Activated CD4-positive, alpha-beta T cell treated with anti-CD3 and anti-CD28 coated beads for 48 hours (primary cell): Measurements from ENCODE around the gene ATP6V1F.

Source experiments
- DNase-seq: peaks from one replicate; pipeline ENCODE4 v3.0.0-alpha.2; 2020

The ATP6V1F gene

DNA sequence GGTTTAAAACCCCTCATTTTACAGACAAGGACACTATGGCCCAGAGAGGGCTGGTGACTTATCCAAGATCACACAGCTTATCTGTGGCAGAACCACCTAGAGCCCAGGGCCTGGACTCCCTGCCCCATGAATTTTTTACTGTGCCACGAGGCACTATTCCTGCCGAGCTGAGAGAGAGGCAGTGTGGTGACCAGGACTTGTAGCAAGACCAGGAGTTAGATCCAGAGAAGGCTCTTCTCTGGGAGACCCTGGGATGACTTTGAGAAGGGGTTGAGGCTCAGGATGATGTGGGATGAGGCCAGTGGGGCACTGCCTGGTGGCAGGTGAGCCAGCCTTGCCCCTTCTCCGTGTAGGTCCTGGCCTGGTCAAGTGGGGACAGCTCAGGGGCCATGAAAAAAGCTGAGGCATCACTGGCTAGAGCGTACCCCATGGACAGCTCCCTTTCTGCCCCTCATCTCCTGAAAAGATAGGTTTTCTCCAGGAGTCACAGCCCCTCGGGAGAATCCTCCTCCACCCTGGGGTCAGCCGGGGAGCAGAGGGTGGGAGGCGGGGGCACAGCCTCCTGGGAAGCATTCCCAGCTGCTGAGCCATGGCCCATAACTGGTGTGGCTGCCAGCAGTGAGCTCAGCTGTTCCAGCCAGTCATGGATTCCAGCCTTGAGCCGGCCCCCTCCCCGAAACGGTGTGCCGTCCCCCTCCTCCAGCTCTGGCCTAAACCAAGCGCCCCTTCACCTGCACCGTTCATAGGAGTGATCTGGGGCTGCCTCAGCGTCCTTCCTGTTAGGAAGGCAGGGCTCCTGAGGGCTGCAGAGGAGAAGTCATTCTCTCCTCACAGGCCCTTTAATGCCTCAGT, 26.6 kb upstream of the ATP6V1F start:
- DNase-seq = no peak

- DNase-seq = no peak
Observed at GRCh38 chr7:128836729-128837348, 25.8 kb upstream of the ATP6V1F start.

DNA sequence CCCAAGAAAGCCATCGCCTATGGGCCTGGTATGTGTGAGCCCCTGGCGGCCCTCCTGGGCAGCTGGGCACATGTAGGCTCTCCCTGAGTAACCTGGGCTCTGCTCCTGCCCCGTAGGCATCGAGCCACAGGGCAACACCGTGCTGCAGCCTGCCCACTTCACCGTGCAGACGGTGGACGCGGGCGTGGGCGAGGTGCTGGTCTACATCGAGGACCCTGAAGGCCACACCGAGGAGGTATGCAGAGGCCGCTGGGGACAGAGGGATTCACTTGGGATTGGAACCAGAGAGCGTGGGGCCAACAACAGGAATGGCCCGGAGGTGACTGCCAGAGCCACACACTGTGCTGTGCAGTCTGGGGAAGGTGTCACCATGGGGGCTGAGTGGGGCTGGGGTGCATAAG, 25.1 kb upstream of the ATP6V1F start:
- no peak for DNase-seq

- DNase-seq = no peak
Observed at GRCh38 chr7:128838109-128838779, 24.4 kb upstream of the ATP6V1F start.

- DNase-seq = no peak
Observed at GRCh38 chr7:128838981-128839731, 23.5 kb upstream of the ATP6V1F start.

GRCh38 chr7:128839751-128840177, 22.9 kb upstream of the ATP6V1F start:
- DNase-seq = no peak

- DNase-seq = no peak
Observed at GRCh38 chr7:128840326-128841170, 22.1 kb upstream of the ATP6V1F start.

- no peak for DNase-seq
Observed at GRCh38 chr7:128841171-128841690, 21.4 kb upstream of the ATP6V1F start.

DNA sequence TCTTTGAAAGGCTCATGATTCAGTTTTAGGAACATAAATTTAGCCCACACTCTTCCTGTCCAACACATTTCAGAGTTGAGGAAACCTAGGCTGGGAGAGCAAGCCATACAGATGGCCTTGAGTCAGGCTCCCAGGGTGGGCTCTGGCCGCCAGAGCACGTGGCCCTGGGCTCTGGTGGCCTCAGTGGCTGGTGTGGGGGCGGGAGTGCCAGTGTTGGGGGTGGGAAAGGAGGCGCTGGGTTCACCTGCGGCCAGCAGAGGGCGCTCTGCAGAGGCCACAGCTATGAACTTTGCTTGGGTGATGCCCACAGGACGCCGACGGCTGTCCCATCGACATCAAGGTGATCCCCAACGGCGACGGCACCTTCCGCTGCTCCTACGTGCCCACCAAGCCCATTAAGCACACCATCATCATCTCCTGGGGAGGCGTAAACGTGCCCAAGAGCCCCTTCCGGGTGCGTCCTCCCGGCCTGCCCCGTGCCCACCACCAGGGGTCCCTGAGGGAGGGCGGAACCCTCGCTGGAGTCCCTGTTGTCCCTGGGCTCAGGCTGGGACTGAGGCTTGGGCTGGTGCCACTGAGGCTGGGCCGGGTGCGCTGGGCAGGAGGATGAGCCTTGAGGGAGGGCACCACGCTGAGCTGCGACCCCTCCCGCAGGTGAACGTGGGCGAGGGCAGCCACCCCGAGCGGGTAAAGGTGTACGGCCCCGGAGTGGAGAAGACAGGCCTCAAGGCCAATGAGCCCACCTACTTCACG, 20.6 kb upstream of the ATP6V1F start:
- DNase-seq = peak; percentile 76

DNA sequence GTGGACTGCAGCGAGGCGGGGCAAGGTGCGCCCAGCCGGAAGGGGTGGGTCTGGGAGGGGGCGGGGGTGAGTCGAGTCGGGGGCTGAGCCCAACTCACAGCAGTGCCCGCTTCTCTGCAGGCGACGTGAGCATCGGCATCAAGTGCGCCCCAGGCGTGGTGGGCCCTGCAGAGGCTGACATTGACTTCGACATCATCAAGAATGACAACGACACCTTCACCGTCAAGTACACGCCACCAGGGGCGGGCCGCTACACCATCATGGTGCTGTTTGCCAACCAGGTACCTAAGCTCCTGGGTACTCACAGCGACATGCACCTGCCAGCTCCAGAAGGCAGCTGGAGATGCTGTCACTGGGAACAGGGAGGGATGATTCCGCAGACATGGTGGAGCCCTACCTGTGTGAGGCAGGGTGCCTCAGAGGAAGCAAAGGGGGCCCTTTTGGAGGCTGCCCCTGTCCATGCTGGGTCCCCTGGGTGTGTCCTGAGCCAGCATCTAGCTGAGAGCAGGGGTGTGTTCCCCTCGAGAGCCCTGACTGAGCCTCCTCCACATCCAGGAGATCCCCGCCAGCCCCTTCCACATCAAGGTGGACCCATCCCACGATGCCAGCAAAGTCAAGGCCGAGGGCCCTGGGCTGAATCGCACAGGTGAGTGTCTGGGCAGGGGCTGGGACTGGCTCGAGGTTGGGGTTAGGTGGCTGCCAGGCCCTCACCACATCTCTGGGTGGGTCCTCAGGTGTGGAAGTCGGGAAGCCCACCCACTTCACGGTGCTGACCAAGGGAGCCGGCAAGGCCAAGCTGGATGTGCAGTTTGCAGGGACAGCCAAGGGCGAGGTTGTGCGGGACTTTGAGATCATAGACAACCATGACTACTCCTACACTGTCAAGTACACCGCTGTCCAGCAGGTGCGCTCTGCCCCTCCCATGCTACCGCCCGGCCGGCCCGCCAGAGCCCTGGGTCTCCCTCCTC, 19.7 kb upstream of the ATP6V1F start:
- DNase-seq = no peak

DNA sequence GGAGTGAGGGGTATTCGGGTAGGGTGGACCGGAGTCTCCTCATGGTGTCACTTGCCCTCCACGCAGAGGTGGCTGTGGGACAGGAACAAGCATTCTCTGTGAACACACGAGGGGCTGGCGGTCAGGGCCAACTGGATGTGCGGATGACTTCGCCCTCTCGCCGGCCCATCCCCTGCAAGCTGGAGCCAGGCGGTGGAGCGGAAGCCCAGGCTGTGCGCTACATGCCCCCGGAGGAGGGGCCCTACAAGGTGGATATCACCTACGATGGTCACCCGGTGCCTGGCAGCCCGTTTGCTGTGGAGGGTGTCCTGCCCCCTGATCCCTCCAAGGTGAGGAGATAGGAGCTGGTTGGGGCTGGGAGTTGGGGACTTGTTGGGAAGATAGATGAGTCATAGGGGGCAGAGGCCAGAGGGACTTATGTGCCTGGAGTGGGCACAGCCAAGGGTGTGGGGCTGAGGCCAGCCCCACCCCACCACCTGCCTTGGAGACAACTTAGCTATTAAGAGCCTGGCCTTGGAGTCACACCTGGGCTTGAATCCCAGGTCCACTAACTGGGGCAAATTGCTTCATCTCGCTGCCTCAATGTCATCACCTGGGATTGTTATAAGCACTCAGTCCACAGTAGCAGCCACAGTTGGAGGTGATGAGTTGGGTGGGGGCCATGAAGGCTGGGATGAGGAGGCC, 18.6 kb upstream of the ATP6V1F start:
- DNase-seq = no peak

GRCh38 chr7:128844777-128845311, 17.8 kb upstream of the ATP6V1F start:
- DNase-seq = no peak

DNA sequence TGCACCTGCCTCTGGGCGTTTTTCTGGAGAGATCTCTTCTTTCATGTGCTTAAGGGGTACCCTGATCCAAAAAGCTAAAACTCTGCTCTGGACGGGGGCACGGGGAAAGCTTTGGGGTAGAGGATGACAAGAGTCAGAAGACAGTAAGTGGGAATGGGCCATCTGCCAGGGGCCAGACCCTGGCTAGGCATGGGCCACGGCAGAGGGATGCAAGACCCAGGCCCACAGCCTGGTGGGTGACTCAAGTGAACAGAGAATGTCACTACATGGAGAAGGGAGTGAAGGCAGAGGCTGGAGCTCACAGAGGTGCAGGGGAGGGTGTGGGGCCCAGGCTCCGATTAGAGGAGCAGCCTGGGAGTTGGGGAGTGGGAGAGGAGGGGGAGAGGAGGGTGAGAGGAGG, 17.2 kb upstream of the ATP6V1F start:
- DNase-seq = no peak

GRCh38 chr7:128845987-128846386, 16.7 kb upstream of the ATP6V1F start:
- DNase-seq = no peak

DNA sequence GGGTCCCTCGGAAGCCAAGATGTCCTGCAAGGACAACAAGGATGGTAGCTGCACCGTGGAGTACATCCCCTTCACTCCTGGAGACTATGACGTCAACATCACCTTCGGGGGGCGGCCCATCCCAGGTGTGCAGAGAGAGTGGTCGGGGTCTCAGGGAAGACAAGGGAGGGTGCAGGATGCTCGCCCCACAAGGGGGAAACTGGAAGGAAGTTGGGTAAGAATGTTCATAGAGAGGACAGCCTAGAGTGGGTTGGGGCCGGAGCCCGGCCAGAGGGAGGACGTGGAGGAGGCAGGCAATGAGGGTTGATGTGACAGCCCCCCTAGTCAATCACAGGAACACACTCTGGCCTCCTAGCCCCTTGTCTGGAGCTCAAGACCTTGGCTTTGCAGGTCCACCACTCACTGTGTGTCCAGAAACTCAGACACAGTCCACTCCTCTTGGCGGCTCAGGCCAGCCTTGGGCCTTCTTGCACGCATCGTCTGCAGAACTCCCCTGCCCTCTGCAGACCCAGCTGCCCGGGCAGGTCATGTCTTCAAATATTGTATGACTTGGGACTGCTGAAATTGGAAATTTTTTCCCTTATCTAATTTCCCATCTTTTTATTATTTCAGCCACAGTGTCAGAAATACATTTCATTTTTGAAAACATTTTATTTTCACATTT, 15.7 kb upstream of the ATP6V1F start:
- no peak for DNase-seq

DNA sequence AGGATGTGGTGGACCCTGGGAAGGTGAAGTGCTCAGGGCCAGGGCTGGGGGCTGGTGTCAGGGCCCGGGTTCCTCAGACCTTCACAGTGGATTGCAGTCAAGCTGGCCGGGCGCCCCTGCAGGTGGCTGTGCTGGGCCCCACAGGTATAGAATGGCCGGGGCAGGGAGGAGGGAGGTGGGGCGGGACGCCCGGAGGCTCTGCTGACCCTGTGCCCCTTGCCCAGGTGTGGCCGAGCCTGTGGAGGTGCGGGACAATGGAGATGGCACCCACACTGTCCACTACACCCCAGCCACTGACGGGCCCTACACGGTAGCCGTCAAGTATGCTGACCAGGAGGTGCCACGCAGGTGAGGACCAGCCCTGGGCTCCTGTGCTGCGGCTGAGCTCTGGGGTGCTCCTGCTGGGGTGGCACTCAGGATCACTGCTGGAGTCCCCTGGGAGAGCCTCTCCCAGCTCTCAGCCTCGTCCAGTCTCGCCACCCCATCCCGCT, 14.9 kb upstream of the ATP6V1F start:
- no peak for DNase-seq

GRCh38 chr7:128848289-128849155, 14.1 kb upstream of the ATP6V1F start:
- no peak for DNase-seq
